Activated CD8-positive, alpha-beta memory T cell treated with anti-CD3 and anti-CD28 coated beads, Interleukin-2, amount 50 U/mL, for 24 hours (primary cell): ENCODE results near the gene MYMK.

Experiments used
- DNase-seq: peaks from one replicate; pipeline ENCODE4 v3.0.0-alpha.2; 2020; ENCODE audit errors: extremely low read depth

Gene MYMK

GRCh38 chr9:133505186-133505830 lies 19.5 kb downstream of the MYMK start:
- no peak for DNase-seq

- DNase-seq, result no peak
Observed at GRCh38 chr9:133502112-133502511, 22.6 kb downstream of the MYMK start.

GRCh38 chr9:133499892-133500270 lies 24.9 kb downstream of the MYMK start:
- no peak for DNase-seq

- no peak for DNase-seq
Observed at GRCh38 chr9:133499132-133499891, 25.4 kb downstream of the MYMK start.

GRCh38 chr9:133496861-133497842 lies 27.6 kb downstream of the MYMK start:
- DNase-seq, result no peak

- no peak for DNase-seq
Observed at GRCh38 chr9:133495327-133496293, 29.1 kb downstream of the MYMK start.

GRCh38 chr9:133494636-133495326 lies 30.0 kb downstream of the MYMK start:
- DNase-seq, result no peak

- no peak for DNase-seq
Observed at GRCh38 chr9:133493845-133494540, 30.8 kb downstream of the MYMK start.

- DNase-seq, result no peak
Observed at GRCh38 chr9:133493428-133493827, 31.3 kb downstream of the MYMK start.

- no peak for DNase-seq
Observed at GRCh38 chr9:133492061-133493021, 32.4 kb downstream of the MYMK start.

GRCh38 chr9:133491656-133491925 lies 33.2 kb downstream of the MYMK start:
- no peak for DNase-seq

GRCh38 chr9:133490865-133491655 lies 33.7 kb downstream of the MYMK start:
- no peak for DNase-seq

GRCh38 chr9:133490201-133490681 lies 34.5 kb downstream of the MYMK start:
- no peak for DNase-seq

GRCh38 chr9:133489253-133490190 lies 35.2 kb downstream of the MYMK start:
- DNase-seq, result no peak

GRCh38 chr9:133488686-133489252 lies 36.0 kb downstream of the MYMK start:
- DNase-seq, result no peak

- DNase-seq, result no peak
Observed at GRCh38 chr9:133487331-133487725, 37.4 kb downstream of the MYMK start.
